GM10248 (cell line): ENCODE data around the gene CRY1.

ENCODE experiments used
- CTCF ChIA-PET: fragments of 300-600 bp; sonication (Branson Sonifier 250); formaldehyde crosslinking; extraction: SDS; loops from one replicate; lab custom pipeline; 2021; ENCODE audit warnings: antibody characterized with exemption; lab: Yijun Ruan, JAX
- POLR2A ChIA-PET: fragments of 350-650 bp; sonication (Branson Sonifier 250); formaldehyde crosslinking; extraction: SDS; loops from one replicate; lab custom pipeline; 2020; ENCODE audit warnings: antibody characterized with exemption; lab: Yijun Ruan, JAX
- DNase-seq: peaks from one replicate; pipeline ENCODE4 v3.0.0; 2012; ENCODE audit errors: extremely low spot score
- CTCF ChIP-seq: IDR thresholded peaks from 2 replicates; pipeline ENCODE4 v1.5.1; 2012; ENCODE audit warnings: mild to moderate bottlenecking, low read depth; ENCODE audit errors: extremely low read depth, missing control alignments, control extremely low read depth

Gene CRY1

GRCh38 chr12:106981788-106982187, 111.6 kb downstream of the CRY1 start:
- POLR2A ChIA-PET = no interaction called here
- no peak for TF ChIP-seq CTCF

GRCh38 chr12:106980944-106981343, 112.4 kb downstream of the CRY1 start:
- ChIA-PET POLR2A (no interaction called here), CTCF (interaction anchor here (1.1 kb wide), 1 partner anchor 10 kb away, joined by 3 read pairs; no protein-coding TSS in a partner anchor)
- no peak for TF ChIP-seq CTCF
- no peak for DNase-seq

More at GRCh38 chr12:106981788-106982187, 111.6 kb downstream of the CRY1 start:
- CTCF ChIA-PET = no interaction called here
- no peak for DNase-seq

- ChIA-PET POLR2A (no interaction called here), CTCF (interaction anchor here (0.6 to 2.3 kb wide), 3 partner anchors 9 to 292 kb away, joined by 3 to 7 read pairs (median 3); no protein-coding TSS in a partner anchor)
- no peak for DNase-seq
- TF ChIP-seq CTCF = no peak
These were observed 115.1 kb downstream of the CRY1 start for GRCh38 chr12:106978035-106978800.

GRCh38 chr12:106976668-106977067, 116.7 kb downstream of the CRY1 start:
- ChIA-PET CTCF (interaction anchor here (1.3 to 1.5 kb wide), 3 partner anchors 10 to 32 kb away, joined by 3 read pairs; no protein-coding TSS in a partner anchor), POLR2A (interaction anchor here (0.6 kb wide), 3 partner anchors 9 to 595 kb away, joined by 3 to 4 read pairs (median 3); no protein-coding TSS in a partner anchor)
- DNase-seq = no peak
- TF ChIP-seq CTCF = no peak

- POLR2A ChIA-PET = interaction anchor here (0.6 kb wide), 1 partner anchor 10 kb away, joined by 3 read pairs; no protein-coding TSS in a partner anchor
- CTCF ChIA-PET = interaction anchor here (1.3 to 1.5 kb wide), 3 partner anchors 10 to 31 kb away, joined by 3 read pairs; no protein-coding TSS in a partner anchor
- DNase-seq = no peak
- TF ChIP-seq CTCF = no peak
These were observed 117.2 kb downstream of the CRY1 start for GRCh38 chr12:106975993-106976658.

- POLR2A ChIA-PET = no interaction called here
- no peak for DNase-seq
- CTCF ChIA-PET = interaction anchor here (1.4 kb wide), 1 partner anchor 19 kb away, joined by 5 read pairs; the partner anchor contains the start of gene TMEM263
- TF ChIP-seq CTCF = no peak
These were observed 118.3 kb downstream of the CRY1 start for GRCh38 chr12:106975098-106975497.
